Measurements from ENCODE around the gene ICAM1. TPM values are rescaled to one million over a fixed set of nuclear protein-coding genes. Genes with fewer than 3 reads are reported as not detected.

ICAM1 gene
- total RNA-seq, 1 donor, result 15.3 TPM

DNA sequence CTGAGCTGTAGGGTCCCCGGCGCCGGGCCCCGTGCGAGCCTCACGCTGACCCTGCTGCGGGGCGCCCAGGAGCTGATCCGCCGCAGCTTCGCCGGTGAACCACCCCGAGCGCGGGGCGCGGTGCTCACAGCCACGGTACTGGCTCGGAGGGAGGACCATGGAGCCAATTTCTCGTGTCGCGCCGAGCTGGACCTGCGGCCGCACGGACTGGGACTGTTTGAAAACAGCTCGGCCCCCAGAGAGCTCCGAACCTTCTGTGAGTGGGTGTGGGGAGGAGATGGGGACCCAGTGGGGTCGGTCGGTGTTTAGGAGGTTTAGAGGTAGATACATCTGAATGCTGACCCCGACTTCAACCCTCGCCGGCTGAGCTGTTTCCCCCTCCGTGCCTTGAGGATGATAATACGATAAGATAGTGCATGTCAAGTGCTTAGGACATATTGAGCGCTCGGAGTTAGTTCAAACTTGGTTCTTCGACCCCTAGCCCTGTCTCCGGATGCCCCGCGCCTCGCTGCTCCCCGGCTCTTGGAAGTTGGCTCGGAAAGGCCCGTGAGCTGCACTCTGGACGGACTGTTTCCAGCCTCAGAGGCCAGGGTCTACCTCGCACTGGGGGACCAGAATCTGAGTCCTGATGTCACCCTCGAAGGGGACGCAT is 20.8 kb downstream of the ICAM1 start:
- no peak for DNase-seq (ENCODE audit: low read depth in 2 of 3, low spot score in 2 of 3)

DNA sequence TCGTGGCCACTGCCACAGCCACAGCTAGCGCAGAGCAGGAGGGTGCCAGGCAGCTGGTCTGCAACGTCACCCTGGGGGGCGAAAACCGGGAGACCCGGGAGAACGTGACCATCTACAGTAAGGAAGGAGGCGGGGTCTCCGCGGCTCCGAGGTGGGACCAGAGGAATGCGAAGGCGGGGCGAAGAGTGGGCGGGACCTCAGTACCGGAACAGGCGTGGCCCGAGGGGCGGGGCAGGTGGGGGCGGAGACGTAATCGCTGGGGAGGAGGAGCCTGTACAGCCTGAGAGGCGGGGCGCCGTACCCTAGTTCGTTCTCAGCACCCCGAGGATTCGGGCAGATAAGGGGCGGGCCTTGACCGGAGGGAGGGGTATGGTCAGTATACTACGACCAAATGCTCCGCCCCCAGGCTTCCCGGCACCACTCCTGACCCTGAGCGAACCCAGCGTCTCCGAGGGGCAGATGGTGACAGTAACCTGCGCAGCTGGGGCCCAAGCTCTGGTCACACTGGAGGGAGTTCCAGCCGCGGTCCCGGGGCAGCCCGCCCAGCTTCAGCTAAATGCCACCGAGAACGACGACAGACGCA is 21.4 kb downstream of the ICAM1 start:
- DNase-seq (ENCODE audit: low read depth in 2 of 3, low spot score in 2 of 3), result peak in 2 of 3 donors; percentile 69 to 75

DNA sequence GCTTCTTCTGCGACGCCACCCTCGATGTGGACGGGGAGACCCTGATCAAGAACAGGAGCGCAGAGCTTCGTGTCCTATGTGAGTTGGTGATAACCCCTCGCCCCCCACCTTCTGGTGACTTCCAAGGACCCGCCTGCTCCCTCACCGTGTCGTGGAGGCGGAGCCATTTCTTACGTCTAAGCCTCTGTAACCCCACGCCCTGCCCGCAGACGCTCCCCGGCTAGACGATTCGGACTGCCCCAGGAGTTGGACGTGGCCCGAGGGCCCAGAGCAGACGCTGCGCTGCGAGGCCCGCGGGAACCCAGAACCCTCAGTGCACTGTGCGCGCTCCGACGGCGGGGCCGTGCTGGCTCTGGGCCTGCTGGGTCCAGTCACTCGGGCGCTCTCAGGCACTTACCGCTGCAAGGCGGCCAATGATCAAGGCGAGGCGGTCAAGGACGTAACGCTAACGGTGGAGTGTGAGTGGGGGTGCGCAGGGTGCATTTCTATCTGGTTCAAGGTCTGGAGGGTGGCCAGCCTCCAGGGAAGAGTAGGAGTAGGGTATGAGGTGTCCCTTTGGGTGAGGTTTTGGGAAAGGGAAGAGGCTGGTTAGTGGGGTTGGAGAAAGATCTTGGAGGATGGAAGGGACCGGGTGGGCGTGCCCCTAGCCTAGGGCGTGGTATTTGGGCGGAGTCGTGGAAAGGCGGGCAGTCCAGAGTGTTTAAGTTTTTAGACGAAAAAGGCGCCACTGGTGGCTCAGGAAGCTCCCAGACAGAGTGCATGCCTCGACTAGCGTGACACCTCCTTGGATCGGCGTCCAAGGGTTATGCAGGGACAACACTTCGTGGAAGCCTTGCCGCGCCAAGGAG is 22.1 kb downstream of the ICAM1 start:
- no peak for DNase-seq (ENCODE audit: low read depth in 2 of 3, low spot score in 2 of 3)

DNA sequence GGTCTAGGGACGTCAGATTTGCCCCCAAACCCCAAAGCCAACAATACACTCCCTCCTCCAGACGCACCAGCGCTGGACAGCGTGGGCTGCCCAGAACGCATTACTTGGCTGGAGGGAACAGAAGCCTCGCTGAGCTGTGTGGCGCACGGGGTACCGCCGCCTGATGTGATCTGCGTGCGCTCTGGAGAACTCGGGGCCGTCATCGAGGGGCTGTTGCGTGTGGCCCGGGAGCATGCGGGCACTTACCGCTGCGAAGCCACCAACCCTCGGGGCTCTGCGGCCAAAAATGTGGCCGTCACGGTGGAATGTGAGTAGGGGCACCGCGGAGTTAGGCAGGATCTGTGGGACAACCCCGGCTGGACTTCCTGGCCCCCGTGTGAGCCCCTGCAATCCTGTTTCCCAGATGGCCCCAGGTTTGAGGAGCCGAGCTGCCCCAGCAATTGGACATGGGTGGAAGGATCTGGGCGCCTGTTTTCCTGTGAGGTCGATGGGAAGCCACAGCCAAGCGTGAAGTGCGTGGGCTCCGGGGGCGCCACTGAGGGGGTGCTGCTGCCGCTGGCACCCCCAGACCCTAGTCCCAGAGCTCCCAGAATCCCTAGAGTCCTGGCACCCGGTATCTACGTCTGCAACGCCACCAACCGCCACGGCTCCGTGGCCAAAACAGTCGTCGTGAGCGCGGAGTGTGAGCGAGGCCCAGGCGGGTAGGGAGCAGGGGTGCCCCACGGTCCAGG is 22.9 kb downstream of the ICAM1 start:
- DNase-seq (ENCODE audit: low read depth in 2 of 3, low spot score in 2 of 3), result no peak

DNA sequence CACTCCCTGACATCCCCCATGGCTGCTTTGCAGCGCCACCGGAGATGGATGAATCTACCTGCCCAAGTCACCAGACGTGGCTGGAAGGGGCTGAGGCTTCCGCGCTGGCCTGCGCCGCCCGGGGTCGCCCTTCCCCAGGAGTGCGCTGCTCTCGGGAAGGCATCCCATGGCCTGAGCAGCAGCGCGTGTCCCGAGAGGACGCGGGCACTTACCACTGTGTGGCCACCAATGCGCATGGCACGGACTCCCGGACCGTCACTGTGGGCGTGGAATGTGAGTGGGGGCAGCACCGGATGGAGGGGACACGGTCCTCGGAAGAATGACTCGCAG is 23.4 kb downstream of the ICAM1 start:
- DNase-seq (ENCODE audit: low read depth in 2 of 3, low spot score in 2 of 3), result no peak

DNA sequence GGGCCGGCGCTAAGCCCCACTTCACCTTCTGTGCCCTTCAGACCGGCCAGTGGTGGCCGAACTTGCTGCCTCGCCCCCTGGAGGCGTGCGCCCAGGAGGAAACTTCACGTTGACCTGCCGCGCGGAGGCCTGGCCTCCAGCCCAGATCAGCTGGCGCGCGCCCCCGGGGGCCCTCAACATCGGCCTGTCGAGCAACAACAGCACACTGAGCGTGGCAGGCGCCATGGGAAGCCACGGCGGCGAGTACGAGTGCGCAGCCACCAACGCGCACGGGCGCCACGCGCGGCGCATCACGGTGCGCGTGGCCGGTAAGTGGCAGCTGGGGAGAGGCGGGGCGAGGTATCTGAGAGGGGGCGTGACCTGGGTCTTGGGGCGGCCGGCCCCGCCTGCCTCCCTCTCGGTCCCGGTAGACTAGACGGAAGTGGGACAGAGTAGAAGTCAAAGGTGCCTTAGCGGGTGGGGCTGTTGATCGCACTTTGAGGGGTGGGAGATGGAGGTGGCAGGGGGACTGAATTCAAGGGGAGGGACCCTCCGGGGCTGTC is 24.5 kb downstream of the ICAM1 start:
- peak in 1 of 3 donors; percentile 57 for DNase-seq (ENCODE audit: low read depth in 2 of 3, low spot score in 2 of 3)

DNA sequence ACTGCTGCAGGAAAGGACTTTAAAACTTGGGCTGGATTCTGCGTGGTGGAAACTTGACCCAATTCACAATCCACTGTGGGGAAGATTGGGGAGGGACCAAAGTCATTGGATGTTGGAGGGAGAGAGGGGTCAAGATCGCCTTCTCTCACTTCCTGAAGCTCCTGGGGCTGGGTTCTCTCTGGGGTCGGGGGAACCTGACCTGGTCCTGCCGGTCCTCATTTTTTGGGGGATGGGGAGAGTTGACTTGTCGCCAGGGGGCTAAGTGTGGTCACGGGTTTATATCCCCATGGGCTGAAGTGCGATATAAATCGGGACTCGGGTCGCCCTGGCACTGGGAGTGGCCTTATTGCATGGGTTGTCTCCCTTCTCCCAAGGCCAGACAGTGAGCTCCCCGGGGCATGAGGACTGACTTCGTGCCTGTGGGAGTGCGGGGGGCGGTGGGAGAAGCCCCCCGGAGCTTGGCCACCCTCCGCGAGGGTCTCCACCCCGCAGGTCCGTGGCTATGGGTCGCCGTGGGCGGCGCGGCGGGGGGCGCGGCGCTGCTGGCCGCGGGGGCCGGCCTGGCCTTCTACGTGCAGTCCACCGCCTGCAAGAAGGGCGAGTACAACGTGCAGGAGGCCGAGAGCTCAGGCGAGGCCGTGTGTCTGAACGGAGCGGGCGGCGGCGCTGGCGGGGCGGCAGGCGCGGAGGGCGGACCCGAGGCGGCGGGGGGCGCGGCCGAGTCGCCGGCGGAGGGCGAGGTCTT is 25.1 kb downstream of the ICAM1 start:
- DNase-seq (ENCODE audit: low read depth in 2 of 3, low spot score in 2 of 3), result no peak

DNA sequence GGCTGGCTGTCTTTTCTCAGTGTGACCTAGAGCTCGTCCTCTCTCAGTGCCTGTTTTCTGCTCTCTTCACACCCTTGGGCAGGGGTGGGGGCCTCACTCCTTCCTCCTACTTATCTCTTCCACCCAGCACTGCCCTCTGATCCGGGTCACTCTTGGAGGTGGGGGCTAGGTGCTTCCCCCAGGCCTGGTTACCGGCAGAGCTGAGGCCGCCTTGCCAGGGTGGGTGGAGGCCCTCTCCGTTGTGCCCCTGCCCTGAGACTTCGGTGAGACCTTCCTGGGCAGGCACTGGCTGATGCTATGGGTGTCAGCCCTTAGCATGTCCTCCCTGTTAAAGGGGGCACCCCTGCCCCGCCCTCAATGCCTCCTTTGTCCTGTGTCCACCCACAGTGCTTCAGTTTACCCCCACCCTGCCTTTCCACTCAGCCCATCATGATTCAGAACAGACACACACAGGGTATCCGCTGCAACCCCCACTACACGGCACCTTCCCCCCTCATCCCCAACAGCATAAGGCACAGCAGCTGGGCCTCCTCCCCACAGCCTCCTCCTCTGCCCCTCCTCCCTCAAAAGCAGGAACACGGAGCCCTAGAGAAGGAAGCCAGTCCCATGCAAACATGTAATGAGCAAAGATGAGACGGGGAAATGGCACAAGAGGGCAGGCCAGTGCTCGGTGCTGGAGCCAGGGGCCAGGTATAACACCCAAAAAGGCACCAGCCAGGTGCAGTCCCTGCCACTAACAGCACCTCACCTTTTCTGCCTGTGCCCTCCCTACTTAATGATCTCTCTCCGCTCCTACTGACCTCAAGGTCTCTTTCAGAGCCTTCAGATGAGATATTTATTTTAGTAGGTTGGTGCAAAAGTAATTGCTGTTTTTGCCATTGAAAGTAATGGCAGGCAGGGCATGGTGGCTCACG is 28.9 kb downstream of the ICAM1 start:
- DNase-seq (ENCODE audit: low read depth in 2 of 3, low spot score in 2 of 3), result peak in 2 of 3 donors; percentile 89 to 94

DNA sequence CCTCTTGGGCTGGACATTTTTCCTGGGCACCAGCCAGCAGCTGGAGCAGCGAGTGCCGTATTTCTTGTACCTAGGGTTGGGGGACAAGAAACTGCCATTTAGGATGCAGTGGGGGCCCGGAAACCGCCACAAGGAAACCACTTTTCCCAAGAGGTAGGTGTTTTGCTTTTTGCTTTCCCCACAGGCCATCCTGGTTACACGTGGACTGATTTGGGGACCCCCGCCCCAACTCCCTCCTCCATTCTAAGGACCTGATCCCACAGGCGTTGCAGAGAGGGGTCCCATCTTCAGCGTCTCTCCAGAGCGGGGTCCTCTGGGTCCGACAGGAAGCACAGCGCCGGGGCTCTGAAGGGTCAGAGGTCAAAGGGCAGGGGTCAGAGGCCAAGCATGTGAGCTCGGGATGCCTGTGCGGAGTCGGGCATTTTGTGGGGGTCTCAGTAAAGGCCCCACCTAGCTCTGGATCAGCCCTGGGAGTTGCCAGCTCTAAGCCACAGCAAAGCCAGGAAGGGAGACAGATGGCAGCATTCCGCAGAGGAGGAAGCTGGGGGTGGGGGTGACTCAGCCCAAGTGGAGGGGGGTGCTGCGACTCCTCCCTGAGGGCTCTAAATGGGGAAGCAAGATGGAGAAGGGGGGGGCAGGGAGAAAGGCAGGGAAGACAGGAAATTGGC is 34.4 kb downstream of the ICAM1 start:
- peak in 1 of 3 donors; percentile 78 for DNase-seq (ENCODE audit: low read depth in 2 of 3, low spot score in 2 of 3)

DNA sequence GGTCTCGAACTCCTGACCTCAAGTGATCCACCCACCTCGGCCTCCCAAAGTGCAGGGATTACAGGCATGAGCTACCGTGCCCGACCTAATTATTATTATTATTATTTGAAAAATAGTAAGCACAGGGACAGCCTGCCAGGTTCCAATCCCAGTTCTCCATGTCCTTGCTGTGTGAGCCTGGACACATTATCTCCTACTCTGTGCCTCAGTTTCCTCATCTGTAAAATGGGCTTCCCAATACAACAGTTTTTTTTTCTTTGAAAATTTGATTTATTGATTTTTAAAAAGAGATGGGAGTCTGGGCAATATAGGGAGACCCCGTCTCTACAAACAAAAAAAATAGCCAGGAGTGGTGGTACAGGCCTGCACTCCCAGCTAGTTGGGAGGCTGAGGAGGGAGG is 35.4 kb downstream of the ICAM1 start:
- no peak for DNase-seq (ENCODE audit: low read depth in 2 of 3, low spot score in 2 of 3)

DNA sequence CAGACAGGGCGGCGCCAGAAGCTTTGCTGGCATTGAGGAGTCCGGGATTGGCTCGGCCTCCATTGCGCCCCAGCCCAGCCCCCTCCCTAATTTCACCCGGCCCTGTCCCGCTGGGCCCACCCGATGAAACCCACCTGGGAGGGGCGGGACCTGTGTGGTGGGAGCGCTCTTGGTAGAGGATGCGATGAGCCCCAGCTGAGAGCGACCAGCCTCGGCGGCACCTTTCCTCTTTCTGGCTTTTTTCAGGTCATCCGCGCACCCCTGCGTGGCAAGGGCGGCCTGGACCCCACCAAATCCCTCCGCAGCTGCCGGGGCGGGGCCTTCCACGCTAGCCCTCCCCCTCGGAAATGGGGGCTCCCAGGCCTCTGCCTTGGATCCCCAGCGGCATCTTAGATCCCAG is 38.5 kb downstream of the ICAM1 start, which contains the start of gene ZGLP1:
TSS of gene ZGLP1 (minus strand) at position 393 of the 400 bp plus-strand sequence.
- no peak for DNase-seq (ENCODE audit: low read depth in 2 of 3, low spot score in 2 of 3)

DNA sequence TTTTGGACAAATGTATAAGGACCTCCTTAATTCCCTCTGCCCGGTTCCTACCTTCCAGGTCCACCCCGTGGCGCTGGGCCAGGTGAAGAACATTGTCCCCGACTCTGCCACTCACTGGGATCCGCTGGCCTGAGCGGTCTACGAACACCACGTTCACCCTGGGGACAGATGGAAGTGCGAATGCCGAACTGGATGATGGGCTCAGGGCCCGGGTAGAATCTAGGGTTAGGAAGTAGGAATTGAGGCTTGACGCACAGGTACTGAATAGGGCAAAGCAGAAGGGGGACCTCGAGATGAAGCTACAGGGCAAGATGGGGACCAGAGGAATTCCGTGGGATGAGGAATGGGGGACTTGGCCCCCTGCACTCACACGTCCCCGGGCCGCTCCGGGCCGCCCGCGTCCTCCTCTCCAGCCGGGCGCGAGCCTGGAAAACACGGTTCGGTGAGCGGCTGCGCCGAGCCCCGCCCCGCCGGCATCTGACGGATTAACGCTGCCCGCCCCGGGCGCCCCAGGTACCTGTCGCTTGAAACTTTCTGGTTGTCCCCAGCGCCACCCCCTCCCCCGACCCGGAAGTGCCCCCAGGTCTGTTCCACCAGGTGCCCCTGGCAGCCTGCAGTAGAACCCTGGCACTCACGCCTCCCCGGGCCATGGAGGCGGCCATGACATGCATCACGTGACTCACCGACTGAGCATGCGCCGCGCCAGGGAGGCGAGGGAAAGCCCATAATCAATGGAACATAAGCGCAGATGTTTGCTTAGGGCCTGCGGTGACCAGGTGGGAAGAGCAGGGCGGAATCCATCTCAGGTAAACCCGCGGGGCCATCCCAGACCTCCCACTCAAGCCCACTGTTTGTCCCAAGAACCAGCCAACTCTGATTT is 44.7 kb downstream of the ICAM1 start, which contains the start of gene FDX2:
TSS of gene FDX2 (minus strand) at position 681 of the 880 bp plus-strand sequence. CDS start at position 662, 19 bp downstream.
- peak; percentile 77 to 82 (median 81) for DNase-seq (ENCODE audit: low read depth in 2 of 3, low spot score in 2 of 3)

DNA sequence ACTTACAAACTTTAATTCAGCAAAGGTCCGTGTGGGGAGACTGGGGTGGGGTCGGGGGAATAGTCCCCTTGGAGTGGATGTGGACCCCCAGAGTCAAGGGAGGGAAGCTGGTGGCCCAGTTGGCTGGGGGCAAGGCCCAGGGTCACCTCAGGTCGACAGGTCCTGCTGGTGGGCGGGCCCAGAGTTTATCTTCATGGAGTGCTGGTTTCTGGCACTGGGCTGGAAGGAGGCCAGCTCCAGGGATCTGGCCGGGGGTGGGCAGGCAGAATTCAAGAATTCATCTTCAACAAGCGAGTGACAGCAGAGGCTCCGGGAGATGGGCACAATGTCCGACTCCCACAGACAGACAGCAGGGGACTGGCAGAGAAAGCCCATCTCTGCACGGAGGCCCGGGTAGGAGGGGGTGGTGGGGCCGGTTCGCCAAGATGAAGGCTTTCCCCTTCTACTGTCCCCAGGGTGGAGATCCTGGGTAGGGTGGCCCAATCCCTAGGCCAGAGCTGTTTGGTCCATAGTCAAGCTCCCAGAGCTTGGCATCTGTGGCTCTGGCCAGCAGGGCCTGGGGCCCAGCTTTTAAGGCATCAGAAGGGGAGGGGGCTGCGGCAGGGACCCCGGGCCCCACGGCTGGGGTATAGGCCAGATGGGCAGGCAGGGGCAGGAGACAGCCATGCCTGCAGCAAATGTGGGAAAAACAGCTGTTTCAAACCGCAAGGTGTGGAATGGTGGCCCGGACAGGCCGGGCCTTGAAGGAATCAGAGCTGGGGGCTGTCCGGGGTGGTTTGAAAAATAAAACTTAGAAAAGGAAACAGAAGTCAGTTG is 45.5 kb downstream of the ICAM1 start:
- DNase-seq (ENCODE audit: low read depth in 2 of 3, low spot score in 2 of 3), result no peak

DNA sequence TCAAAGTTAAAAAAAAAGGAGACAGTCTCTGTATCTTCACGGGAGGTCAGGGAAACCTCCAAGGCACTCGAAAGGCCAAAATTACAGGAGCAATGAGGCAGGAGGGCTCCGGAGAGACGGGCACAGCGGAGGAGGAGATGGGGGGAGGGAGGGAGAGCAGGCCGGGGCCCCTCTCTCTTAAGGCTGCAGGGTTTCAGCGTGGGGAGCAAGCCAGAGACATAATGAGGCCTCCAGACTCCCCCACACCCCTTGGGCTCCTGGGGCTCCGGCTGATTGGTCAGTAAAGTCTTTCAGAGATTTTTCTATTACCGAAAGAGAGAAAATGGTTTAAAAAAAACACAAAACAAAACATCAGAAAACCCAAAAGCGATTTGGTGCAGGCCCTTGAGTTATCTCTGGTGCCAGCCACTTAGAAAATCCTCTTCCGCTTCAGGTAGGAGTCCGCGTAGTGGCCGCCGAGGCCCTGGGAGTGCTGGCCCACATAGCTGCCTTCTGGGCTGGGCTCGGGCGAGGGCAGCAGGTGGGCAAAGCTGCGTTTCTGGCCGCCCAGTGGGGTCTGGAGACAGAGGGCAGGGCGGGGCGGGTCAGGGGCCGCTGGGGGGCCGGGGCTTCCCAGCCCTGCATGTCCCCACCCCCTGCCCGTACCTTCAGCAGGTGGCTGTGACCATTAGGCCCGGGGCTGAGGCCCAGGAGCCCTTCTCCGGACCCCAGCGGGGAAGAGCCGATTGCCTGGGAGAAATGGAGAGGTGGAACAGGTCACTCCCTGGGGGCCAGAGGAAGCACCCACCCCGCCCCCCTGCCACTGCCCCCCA is 46.3 kb downstream of the ICAM1 start:
- no peak for DNase-seq (ENCODE audit: low read depth in 2 of 3, low spot score in 2 of 3)

DNA sequence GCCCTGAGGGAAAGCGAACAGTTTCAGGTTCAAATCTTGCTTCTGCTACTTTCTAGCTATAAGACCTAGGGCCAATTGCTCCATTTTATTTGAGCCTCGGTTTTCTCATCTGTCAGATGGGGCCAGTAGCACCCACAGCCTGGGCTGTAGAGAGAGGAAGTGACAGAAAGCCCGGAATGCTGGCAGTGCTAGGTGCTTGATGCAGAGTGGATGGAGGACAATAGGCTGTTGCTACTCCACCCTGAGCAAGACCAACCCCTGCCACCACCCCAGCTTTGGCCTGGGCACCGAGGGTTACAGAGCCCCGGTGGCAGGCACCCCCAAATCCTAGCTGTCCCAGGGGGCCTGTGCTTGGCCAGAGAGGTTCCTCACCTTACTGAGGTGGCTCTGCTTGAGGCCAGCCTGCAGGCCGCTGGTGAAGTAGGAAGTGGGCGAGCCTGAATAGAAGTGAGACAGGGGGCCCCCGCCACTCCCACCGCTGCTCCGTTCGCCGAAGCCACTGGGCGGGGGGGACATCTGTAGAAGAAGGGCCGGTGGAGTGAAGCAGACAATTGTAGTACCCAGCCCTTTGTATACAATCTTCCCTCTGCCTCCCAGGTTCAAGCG is 47.0 kb downstream of the ICAM1 start:
- DNase-seq (ENCODE audit: low read depth in 2 of 3, low spot score in 2 of 3), result no peak

Measured in hematopoietic multipotent progenitor cell (in vitro differentiated cells).